Measurements from ENCODE around the gene SUGP1. TPM values are rescaled to one million over a fixed set of nuclear protein-coding genes. Genes with fewer than 3 reads are reported as not detected.

Gene SUGP1
- total and polyA plus RNA-seq, 2 of the 13 experiments (the other 11 are each of a cell fraction or from before 2014, with no cell fraction given), result 21.6 to 25.9 TPM

GRCh38 chr19:19320361-19321140 is at the start of gene SUGP1, which contains the start of gene MAU2 (continued):
- TF ChIP-seq, protein P1, sequence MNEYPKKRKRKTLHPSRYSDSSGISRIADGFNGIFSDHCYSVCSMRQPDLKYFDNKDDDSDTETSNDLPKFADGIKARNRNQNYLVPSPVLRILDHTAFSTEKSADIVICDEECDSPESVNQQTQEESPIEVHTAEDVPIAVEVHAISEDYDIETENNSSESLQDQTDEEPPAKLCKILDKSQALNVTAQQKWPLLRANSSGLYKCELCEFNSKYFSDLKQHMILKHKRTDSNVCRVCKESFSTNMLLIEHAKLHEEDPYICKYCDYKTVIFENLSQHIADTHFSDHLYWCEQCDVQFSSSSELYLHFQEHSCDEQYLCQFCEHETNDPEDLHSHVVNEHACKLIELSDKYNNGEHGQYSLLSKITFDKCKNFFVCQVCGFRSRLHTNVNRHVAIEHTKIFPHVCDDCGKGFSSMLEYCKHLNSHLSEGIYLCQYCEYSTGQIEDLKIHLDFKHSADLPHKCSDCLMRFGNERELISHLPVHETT (CRISPR knock-in tag; conservative IDR thresholded peaks at IDR 0.05), result no peak; the same call in 1 of the 2 replicates
- TF ChIP-seq CTCF (CRISPR knock-in tag; IDR thresholded peaks at IDR 0.05) (peak; percentile 38; the same call in 1 of the 2 replicates), POLR2AphosphoS2 (IDR thresholded peaks at IDR 0.05; ENCODE audit: low read depth, low read length) (no peak), KDM5B (CRISPR knock-in tag; IDR thresholded peaks at IDR 0.05; ENCODE audit: borderline replicate concordance) (peak; percentile 71; the same call in 1 of the 2 replicates), ARNT2 (CRISPR knock-in tag; IDR thresholded peaks at IDR 0.05; ENCODE audit: low read depth) (no peak; the same call in none of the 2 replicates), KAT2B (IDR thresholded peaks at IDR 0.05; ENCODE audit: borderline replicate concordance, low read depth, low read length) (no peak), ZBTB34 (CRISPR knock-in tag; IDR thresholded peaks at IDR 0.05) (no peak), MAZ (IDR thresholded peaks at IDR 0.05; ENCODE audit: borderline replicate concordance, low read depth, low read length) (no peak), MAZ (CRISPR knock-in tag; IDR thresholded peaks at IDR 0.05; ENCODE audit: low read depth) (peak; percentile 49; the same call in 1 of the 2 replicates), ZMAT3 (CRISPR knock-in tag; conservative IDR thresholded peaks at IDR 0.05) (0 out of 2 replicates have a peak, but pooled peaks have one; percentile 43), ATF7-NPFF (CRISPR knock-in tag; IDR thresholded peaks at IDR 0.05; ENCODE audit: low read depth) (no peak; the same call in 1 of the 2 replicates), ZNF670 (CRISPR knock-in tag; IDR thresholded peaks at IDR 0.05; ENCODE audit: borderline replicate concordance) (peak; percentile 56; the same call in 1 of the 2 replicates), ZBTB7A (CRISPR knock-in tag; IDR thresholded peaks at IDR 0.05) (peak; percentile 52; the same call in 1 of the 2 replicates), ONECUT2 (CRISPR knock-in tag; IDR thresholded peaks at IDR 0.05) (no peak), NR2F1 (CRISPR knock-in tag; IDR thresholded peaks at IDR 0.05) (no peak), SRY (CRISPR knock-in tag; IDR thresholded peaks at IDR 0.05) (no peak; the same call in 1 of the 2 replicates), ZNF431 (CRISPR knock-in tag; IDR thresholded peaks at IDR 0.05; ENCODE audit: borderline replicate concordance, low read depth) (no peak)
- TF ChIP-seq, protein P2, sequence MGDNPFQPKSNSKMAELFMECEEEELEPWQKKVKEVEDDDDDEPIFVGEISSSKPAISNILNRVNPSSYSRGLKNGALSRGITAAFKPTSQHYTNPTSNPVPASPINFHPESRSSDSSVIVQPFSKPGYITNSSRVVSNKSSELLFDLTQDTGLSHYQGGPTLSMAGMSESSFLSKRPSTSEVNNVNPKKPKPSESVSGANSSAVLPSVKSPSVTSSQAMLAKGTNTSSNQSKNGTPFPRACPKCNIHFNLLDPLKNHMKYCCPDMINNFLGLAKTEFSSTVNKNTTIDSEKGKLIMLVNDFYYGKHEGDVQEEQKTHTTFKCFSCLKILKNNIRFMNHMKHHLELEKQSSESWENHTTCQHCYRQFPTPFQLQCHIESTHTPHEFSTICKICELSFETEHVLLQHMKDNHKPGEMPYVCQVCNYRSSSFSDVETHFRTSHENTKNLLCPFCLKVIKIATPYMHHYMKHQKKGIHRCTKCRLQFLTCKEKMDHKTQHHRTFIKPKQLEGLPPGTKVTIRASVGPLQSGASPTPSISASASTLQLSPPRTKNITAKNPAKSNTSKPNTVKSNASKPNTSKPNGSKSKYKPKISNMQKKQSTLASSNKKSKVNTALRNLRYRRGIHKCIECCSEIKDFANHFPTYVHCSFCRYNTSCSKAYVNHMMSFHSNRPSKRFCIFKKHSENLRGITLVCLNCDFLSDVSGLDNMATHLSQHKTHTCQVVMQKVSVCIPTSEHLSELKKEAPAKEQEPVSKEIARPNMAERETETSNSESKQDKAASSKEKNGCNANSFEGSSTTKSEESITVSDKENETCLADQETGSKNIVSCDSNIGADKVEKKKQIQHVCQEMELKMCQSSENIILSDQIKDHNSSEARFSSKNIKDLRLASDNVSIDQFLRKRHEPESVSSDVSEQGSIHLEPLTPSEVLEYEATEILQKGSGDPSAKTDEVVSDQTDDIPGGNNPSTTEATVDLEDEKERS (CRISPR knock-in tag; IDR thresholded peaks at IDR 0.05), result no peak
- TF ChIP-seq, protein P3, sequence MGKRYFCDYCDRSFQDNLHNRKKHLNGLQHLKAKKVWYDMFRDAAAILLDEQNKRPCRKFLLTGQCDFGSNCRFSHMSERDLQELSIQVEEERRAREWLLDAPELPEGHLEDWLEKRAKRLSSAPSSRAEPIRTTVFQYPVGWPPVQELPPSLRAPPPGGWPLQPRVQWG (CRISPR knock-in tag; IDR thresholded peaks at IDR 0.05; ENCODE audit: borderline replicate concordance, low read depth), result no peak
